Activated T-cell treated with anti-CD3 and anti-CD28 coated beads, Interleukin-2, amount 50 U/mL, for 24 hours (primary cell): Measurements from ENCODE around the gene SF3A1.
"Not testable (repeated sequence)": the region's sequence is repeated elsewhere in the genome, so short reads cannot be mapped to it uniquely, and the experiment has no call there.

Experiments
- DNase-seq: peaks from one replicate; pipeline ENCODE4 v3.0.0-alpha.2; 2020
- H3K27ac Mint-ChIP-seq: 2 replicates; pipeline ENCODE4 v1.8.0; 2020; ENCODE audit warnings: mild to moderate bottlenecking, mixed read lengths
- H3K27me3 Mint-ChIP-seq: 2 replicates; pipeline ENCODE4 v1.8.0; 2020; ENCODE audit warnings: mixed read lengths
- H3K36me3 Mint-ChIP-seq: 2 replicates; pipeline ENCODE4 v1.8.0; 2020; ENCODE audit warnings: low read depth, mixed read lengths
- H3K4me1 Mint-ChIP-seq: 2 replicates; pipeline ENCODE4 v1.8.0; 2020; ENCODE audit warnings: low read depth, mixed read lengths
- H3K4me3 Mint-ChIP-seq: 2 replicates; pipeline ENCODE4 v1.8.0; 2020; ENCODE audit warnings: mild to moderate bottlenecking, moderate library complexity, mixed read lengths
- H3K9me3 Mint-ChIP-seq: 2 replicates; pipeline ENCODE4 v1.8.0; 2020; ENCODE audit warnings: mixed read lengths

Gene SF3A1, protein sequence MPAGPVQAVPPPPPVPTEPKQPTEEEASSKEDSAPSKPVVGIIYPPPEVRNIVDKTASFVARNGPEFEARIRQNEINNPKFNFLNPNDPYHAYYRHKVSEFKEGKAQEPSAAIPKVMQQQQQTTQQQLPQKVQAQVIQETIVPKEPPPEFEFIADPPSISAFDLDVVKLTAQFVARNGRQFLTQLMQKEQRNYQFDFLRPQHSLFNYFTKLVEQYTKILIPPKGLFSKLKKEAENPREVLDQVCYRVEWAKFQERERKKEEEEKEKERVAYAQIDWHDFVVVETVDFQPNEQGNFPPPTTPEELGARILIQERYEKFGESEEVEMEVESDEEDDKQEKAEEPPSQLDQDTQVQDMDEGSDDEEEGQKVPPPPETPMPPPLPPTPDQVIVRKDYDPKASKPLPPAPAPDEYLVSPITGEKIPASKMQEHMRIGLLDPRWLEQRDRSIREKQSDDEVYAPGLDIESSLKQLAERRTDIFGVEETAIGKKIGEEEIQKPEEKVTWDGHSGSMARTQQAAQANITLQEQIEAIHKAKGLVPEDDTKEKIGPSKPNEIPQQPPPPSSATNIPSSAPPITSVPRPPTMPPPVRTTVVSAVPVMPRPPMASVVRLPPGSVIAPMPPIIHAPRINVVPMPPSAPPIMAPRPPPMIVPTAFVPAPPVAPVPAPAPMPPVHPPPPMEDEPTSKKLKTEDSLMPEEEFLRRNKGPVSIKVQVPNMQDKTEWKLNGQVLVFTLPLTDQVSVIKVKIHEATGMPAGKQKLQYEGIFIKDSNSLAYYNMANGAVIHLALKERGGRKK

GRCh38 chr22:30356449-30357235, at the start of gene SF3A1, which contains the start of gene CCDC157:
SF3A1 (minus strand) TSS chr22:30356894; CDS start chr22:30356792, 102 bp downstream.
CCDC157 (plus strand) TSS chr22:30357007; CDS start chr22:30366001, 8,994 bp downstream.
- peak; percentile 90 for DNase-seq
- Mint-ChIP-seq H3K4me3 (peak within 1 kb of the TSS; percentile 96), H3K36me3 (peaks cover 47% of the 10 kb centered on the region), H3K27ac (peak within 1 kb of the TSS; percentile 96), H3K27me3 (no peaks in the 10 kb centered on the region), H3K9me3 (no peaks in the 10 kb centered on the region), H3K4me1 (peaks cover 45% of the 10 kb centered on the region)

- no peak for DNase-seq
- H3K36me3 Mint-ChIP-seq: peaks cover 72% of the 10 kb centered on the region
- H3K27me3 Mint-ChIP-seq: no peaks in the 10 kb centered on the region
- no peak overlapping the region for H3K27ac Mint-ChIP-seq
- H3K9me3 Mint-ChIP-seq: no peaks in the 10 kb centered on the region
- H3K4me1 Mint-ChIP-seq: peaks cover 17% of the 10 kb centered on the region
- H3K4me3 Mint-ChIP-seq: no peak overlapping the region
These were observed 49.7 kb upstream of the SF3A1 start for GRCh38 chr22:30406400-30406799.

DNA sequence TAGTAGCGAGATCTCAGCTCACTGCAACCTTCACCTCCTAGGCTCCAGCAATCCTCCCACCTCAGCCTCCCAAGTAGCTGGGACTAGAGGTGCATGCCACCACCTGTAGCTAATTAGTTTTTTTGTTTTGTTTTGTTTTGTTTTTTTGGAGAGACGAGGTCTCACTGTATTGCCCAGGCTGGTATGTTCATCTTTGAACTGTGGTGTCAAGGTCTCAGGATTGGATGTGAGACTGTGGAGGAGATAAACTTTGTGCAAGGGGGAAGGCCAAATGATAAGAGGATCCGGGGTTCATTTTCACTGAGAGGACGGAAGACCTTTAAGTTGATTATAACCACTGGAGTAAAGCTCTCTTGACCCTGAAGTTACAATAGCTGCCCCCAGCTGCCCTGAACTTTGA, 49.0 kb upstream of the SF3A1 start:
- H3K4me3 Mint-ChIP-seq: no peak overlapping the region
- peaks cover 65% of the 10 kb centered on the region for H3K36me3 Mint-ChIP-seq
- no peaks in the 10 kb centered on the region for H3K27me3 Mint-ChIP-seq
- no peak overlapping the region for H3K27ac Mint-ChIP-seq
- DNase-seq: no peak
- peaks cover 14% of the 10 kb centered on the region for H3K4me1 Mint-ChIP-seq
- no peaks in the 10 kb centered on the region for H3K9me3 Mint-ChIP-seq

- H3K27ac Mint-ChIP-seq: peak overlapping the region; percentile 38
- DNase-seq: no peak
- no peak overlapping the region for H3K4me3 Mint-ChIP-seq
- H3K9me3 Mint-ChIP-seq: no peaks in the 10 kb centered on the region
- no peaks in the 10 kb centered on the region for H3K27me3 Mint-ChIP-seq
- H3K36me3 Mint-ChIP-seq: peaks cover 57% of the 10 kb centered on the region
- H3K4me1 Mint-ChIP-seq: peaks cover 17% of the 10 kb centered on the region
These were observed 47.6 kb upstream of the SF3A1 start for GRCh38 chr22:30404307-30404706.

- Mint-ChIP-seq H3K4me1 (peaks cover 24% of the 10 kb centered on the region), H3K36me3 (peaks cover 45% of the 10 kb centered on the region)
- not testable (repeated sequence) for H3K4me3 Mint-ChIP-seq, H3K9me3 Mint-ChIP-seq, H3K27me3 Mint-ChIP-seq, H3K27ac Mint-ChIP-seq, DNase-seq
These were observed 46.0 kb upstream of the SF3A1 start for GRCh38 chr22:30402766-30403104.

- Mint-ChIP-seq H3K27me3 (no peaks in the 10 kb centered on the region), H3K9me3 (no peaks in the 10 kb centered on the region), H3K27ac (peak overlapping the region; percentile 55), H3K4me1 (peaks cover 28% of the 10 kb centered on the region), H3K4me3 (no peak overlapping the region), H3K36me3 (peaks cover 42% of the 10 kb centered on the region)
- no peak for DNase-seq
These were observed 45.5 kb upstream of the SF3A1 start for GRCh38 chr22:30402028-30402765.

GRCh38 chr22:30401024-30401423, 44.3 kb upstream of the SF3A1 start:
- H3K27me3 Mint-ChIP-seq, H3K9me3 Mint-ChIP-seq, H3K4me3 Mint-ChIP-seq, H3K27ac Mint-ChIP-seq, DNase-seq: not testable (repeated sequence)
- Mint-ChIP-seq H3K36me3 (peaks cover 32% of the 10 kb centered on the region), H3K4me1 (peaks cover 38% of the 10 kb centered on the region)

GRCh38 chr22:30400159-30400558, 43.5 kb upstream of the SF3A1 start:
- Mint-ChIP-seq H3K4me1 (peaks cover 42% of the 10 kb centered on the region), H3K27me3 (no peaks in the 10 kb centered on the region), H3K4me3 (no peak overlapping the region), H3K36me3 (peaks cover 26% of the 10 kb centered on the region), H3K9me3 (no peaks in the 10 kb centered on the region), H3K27ac (no peak overlapping the region)
- no peak for DNase-seq

- H3K4me1 Mint-ChIP-seq: peaks cover 42% of the 10 kb centered on the region
- no peak overlapping the region for H3K4me3 Mint-ChIP-seq
- H3K36me3 Mint-ChIP-seq: peaks cover 24% of the 10 kb centered on the region
- no peak overlapping the region for H3K27ac Mint-ChIP-seq
- H3K9me3 Mint-ChIP-seq: no peaks in the 10 kb centered on the region
- no peak for DNase-seq
- H3K27me3 Mint-ChIP-seq: no peaks in the 10 kb centered on the region
These were observed 43.0 kb upstream of the SF3A1 start for GRCh38 chr22:30399718-30400117.

DNA sequence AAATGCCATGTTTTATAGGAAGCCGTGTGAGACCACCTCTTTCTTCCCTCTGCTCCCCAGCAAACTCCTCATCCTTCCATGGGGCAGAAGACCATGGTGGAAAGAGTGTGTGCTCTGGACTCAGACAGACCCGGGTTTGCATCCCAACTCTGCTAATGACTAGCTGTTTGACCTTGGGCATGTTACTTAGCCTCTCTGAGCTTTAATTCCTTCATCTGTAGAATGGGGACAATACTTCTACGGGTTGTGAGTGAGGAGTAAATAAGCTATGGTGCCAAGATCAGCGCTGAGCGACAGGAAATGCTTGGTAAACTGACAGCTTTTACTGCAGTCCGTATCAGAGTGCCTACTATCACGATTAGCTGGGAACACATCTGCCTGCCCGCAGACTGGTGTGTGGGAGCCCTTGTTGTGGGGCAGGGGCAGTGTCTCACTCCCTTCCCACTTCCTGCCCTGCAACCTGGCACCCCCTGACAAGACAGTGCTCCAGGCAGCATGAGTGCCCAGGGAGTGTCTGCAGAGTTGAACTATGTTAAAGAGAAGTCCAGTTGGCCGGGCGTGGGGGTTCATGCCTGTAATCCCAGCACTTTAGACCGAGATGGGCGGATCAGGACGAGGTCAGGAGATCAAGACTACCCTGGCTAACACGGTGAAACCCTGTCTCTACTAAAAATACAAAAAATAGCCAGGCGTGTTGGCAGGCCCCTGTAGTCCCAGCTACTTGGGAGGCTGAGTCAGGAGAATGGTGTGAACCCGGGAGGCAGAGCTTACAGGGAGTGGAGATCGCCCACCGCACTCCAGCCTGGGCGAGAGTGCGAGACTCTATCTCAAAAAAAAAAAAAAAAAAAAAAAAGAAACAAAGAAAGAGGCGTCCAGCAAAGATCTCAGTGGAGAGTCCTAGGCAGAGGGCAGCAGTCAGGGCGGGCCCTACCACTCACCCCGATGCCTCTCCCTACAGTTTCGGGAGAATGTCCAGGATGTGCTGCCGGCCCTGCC, 42.3 kb upstream of the SF3A1 start:
- no peaks in the 10 kb centered on the region for H3K9me3 Mint-ChIP-seq
- H3K27me3 Mint-ChIP-seq: peaks cover under 1% of the 10 kb centered on the region
- peaks cover 42% of the 10 kb centered on the region for H3K4me1 Mint-ChIP-seq
- peak overlapping the region; percentile 75 for H3K27ac Mint-ChIP-seq
- peaks cover 21% of the 10 kb centered on the region for H3K36me3 Mint-ChIP-seq
- H3K4me3 Mint-ChIP-seq: peak overlapping the region; percentile 90
- no peak for DNase-seq

- DNase-seq: no peak
- peak overlapping the region; percentile 75 for H3K27ac Mint-ChIP-seq
- peaks cover 4% of the 10 kb centered on the region for H3K27me3 Mint-ChIP-seq
- peaks cover 45% of the 10 kb centered on the region for H3K4me1 Mint-ChIP-seq
- H3K36me3 Mint-ChIP-seq: peaks cover 17% of the 10 kb centered on the region
- H3K4me3 Mint-ChIP-seq: peak overlapping the region; percentile 90
- no peaks in the 10 kb centered on the region for H3K9me3 Mint-ChIP-seq
These were observed 41.3 kb upstream of the SF3A1 start for GRCh38 chr22:30397656-30398635.
